GM12892 (cell line): ENCODE measurements around the gene SP110.
"Not testable (repeated sequence)": the region's sequence is repeated elsewhere in the genome, so short reads cannot be mapped to it uniquely, and the experiment has no call there.

Experiments used
- POLR2A ChIP-seq: IDR thresholded peaks from 2 replicates; pipeline ENCODE4 v1.6.1; 2011; ENCODE audit warnings: low read depth, low read length, control low read depth
- POLR2AphosphoS5 ChIP-seq: IDR thresholded peaks from 2 replicates; pipeline ENCODE4 v1.6.1; 2011; ENCODE audit warnings: low read depth, low read length, control low read depth
- TAF1 ChIP-seq: IDR thresholded peaks from 2 replicates; pipeline ENCODE4 v1.6.1; 2011; ENCODE audit warnings: low read depth, mild to moderate bottlenecking, control low read depth, low read length, borderline replicate concordance

- TF ChIP-seq POLR2A, TAF1, POLR2AphosphoS5: not testable (repeated sequence)
Measured at GRCh38 chr2:230222829-230223228, 3.0 kb upstream of the SP110 start.
